HG03095 (cell line): ENCODE data around the gene CHD1L.
"Not testable (repeated sequence)": the region's sequence is repeated elsewhere in the genome, so short reads cannot be mapped to it uniquely, and the experiment has no call there.

Source experiments
- ATAC-seq: cut with Tn5 transposase; IDR thresholded peaks from one replicate; pipeline ENCODE4 v1.9.1; 2021; ENCODE audit warnings: moderate library complexity; ENCODE audit not compliant: unreplicated experiment

Gene CHD1L

GRCh38 chr1:147264158-147264768 is 21.8 kb downstream of the CHD1L start:
- ATAC-seq: no peak

- ATAC-seq: no peak
These were observed 23.9 kb downstream of the CHD1L start for GRCh38 chr1:147266381-147266780.

- no peak for ATAC-seq
These were observed 25.2 kb downstream of the CHD1L start for GRCh38 chr1:147267711-147268110.

- no peak for ATAC-seq
These were observed 28.2 kb downstream of the CHD1L start for GRCh38 chr1:147270721-147271120.

GRCh38 chr1:147272042-147272441 is 29.6 kb downstream of the CHD1L start:
- ATAC-seq: no peak

- ATAC-seq: no peak
These were observed 31.2 kb downstream of the CHD1L start for GRCh38 chr1:147273409-147274336.

- ATAC-seq: no peak
These were observed 39.5 kb downstream of the CHD1L start for GRCh38 chr1:147281950-147282349.

GRCh38 chr1:147283011-147283410 is 40.5 kb downstream of the CHD1L start:
- no peak for ATAC-seq

- ATAC-seq: no peak
These were observed 44.8 kb downstream of the CHD1L start for GRCh38 chr1:147287133-147287865.

- no peak for ATAC-seq
These were observed 49.5 kb downstream of the CHD1L start for GRCh38 chr1:147292012-147292411.

GRCh38 chr1:147292631-147293251 is 50.3 kb downstream of the CHD1L start:
- ATAC-seq: no peak

GRCh38 chr1:147297438-147297837 is 55.0 kb downstream of the CHD1L start:
- ATAC-seq: no peak

- ATAC-seq: not testable (repeated sequence)
These were observed 63.3 kb downstream of the CHD1L start for GRCh38 chr1:147305803-147306202.

GRCh38 chr1:147316968-147317367 is 74.5 kb downstream of the CHD1L start:
- no peak for ATAC-seq

- ATAC-seq: not testable (repeated sequence)
These were observed 84.6 kb downstream of the CHD1L start for GRCh38 chr1:147326933-147327687.

GRCh38 chr1:147334292-147334691 is 91.8 kb downstream of the CHD1L start:
- no peak for ATAC-seq

- ATAC-seq: no peak
These were observed 93.8 kb downstream of the CHD1L start for GRCh38 chr1:147336291-147336690.

- ATAC-seq: no peak
These were observed 94.7 kb downstream of the CHD1L start for GRCh38 chr1:147337040-147337630.

GRCh38 chr1:147338571-147338970 is 96.1 kb downstream of the CHD1L start:
- ATAC-seq: no peak

- ATAC-seq: no peak
These were observed 98.8 kb downstream of the CHD1L start for GRCh38 chr1:147341246-147341645.
